ENCODE data around the gene HOMER2.

Gene HOMER2

DNA sequence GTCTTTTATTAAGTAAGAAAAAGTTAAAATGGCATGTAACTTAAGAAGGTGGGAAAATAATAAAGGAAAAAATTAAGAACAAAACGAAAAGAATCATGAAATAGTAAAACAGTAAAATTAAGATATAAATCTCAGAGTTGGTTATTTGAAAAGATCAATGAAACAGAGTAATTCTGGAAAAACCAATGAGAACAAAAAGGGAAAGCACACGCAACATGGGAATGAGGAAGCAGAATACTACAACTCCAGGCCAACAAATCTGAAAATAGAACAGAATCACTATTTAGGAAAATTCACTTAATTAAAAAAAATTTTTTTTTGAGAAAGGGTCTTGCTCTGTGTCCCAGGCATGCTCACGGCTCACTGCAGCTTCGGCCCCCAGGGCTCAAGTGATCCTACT is 112.4 kb downstream of the HOMER2 start:
- TF ChIP-seq, protein P1, sequence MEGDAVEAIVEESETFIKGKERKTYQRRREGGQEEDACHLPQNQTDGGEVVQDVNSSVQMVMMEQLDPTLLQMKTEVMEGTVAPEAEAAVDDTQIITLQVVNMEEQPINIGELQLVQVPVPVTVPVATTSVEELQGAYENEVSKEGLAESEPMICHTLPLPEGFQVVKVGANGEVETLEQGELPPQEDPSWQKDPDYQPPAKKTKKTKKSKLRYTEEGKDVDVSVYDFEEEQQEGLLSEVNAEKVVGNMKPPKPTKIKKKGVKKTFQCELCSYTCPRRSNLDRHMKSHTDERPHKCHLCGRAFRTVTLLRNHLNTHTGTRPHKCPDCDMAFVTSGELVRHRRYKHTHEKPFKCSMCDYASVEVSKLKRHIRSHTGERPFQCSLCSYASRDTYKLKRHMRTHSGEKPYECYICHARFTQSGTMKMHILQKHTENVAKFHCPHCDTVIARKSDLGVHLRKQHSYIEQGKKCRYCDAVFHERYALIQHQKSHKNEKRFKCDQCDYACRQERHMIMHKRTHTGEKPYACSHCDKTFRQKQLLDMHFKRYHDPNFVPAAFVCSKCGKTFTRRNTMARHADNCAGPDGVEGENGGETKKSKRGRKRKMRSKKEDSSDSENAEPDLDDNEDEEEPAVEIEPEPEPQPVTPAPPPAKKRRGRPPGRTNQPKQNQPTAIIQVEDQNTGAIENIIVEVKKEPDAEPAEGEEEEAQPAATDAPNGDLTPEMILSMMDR (IDR thresholded peaks at IDR 0.05; ENCODE audit: low read depth, low read length, poor library complexity, severe bottlenecking) = no peak
- no peak for TF ChIP-seq EZH2phosphoT487 (IDR thresholded peaks at IDR 0.05; ENCODE audit: borderline replicate concordance, low read length)
- Histone ChIP-seq H3K4me3 (ENCODE audit: low read length) (no peak overlapping the region), H3K9me3 (ENCODE audit: control insufficient read depth, insufficient read depth, low read length) (no peaks in the 10 kb centered on the region), H3F3A (ENCODE audit: control insufficient read depth, insufficient read depth) (peaks cover 10% of the 10 kb centered on the region), H4K20me1 (ENCODE audit: control insufficient read depth, insufficient read depth, low read depth, low read length) (no peaks in the 10 kb centered on the region), H3K79me2 (ENCODE audit: control insufficient read depth, low read length) (no peaks in the 10 kb centered on the region), H3K4me1 (ENCODE audit: control insufficient read depth, low read length) (peaks cover 18% of the 10 kb centered on the region), H3K27me3 (ENCODE audit: control insufficient read depth, low read length) (no peaks in the 10 kb centered on the region), H3K36me3 (ENCODE audit: control insufficient read depth, low read length) (peaks cover 26% of the 10 kb centered on the region), H3K4me2 (ENCODE audit: low read length) (no peak overlapping the region), H3K27ac (ENCODE audit: low read depth, low read length) (no peak overlapping the region), H3K9me2 (replicated peaks; ENCODE audit: control insufficient read depth, low read length) (no peaks in the 10 kb centered on the region)

DNA sequence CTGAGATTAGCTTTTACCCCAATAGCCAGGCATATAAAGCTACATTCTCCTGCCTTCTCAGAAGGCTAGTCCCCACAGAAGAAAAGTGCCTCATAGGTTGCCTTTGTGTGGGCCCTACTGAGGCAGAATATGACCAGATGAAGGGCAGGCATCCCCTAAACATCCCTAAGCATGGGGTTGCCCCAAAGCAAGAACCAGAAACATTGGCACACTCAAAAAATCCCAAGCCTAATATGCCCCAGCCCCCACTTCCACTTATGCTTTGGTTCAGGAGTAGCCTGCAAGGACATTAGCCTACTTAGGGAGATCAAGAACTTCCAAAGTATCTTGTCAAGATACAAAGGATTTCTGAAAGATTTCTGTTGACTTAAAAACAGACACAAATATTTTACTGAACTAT is 113.4 kb downstream of the HOMER2 start:
- no peak for TF ChIP-seq EZH2phosphoT487 (IDR thresholded peaks at IDR 0.05; ENCODE audit: borderline replicate concordance, low read length)
- TF ChIP-seq, protein P1 (IDR thresholded peaks at IDR 0.05; ENCODE audit: low read depth, low read length, poor library complexity, severe bottlenecking) = no peak
- H3K79me2 ChIP-seq (ENCODE audit: control insufficient read depth, low read length) = no peaks in the 10 kb centered on the region

DNA sequence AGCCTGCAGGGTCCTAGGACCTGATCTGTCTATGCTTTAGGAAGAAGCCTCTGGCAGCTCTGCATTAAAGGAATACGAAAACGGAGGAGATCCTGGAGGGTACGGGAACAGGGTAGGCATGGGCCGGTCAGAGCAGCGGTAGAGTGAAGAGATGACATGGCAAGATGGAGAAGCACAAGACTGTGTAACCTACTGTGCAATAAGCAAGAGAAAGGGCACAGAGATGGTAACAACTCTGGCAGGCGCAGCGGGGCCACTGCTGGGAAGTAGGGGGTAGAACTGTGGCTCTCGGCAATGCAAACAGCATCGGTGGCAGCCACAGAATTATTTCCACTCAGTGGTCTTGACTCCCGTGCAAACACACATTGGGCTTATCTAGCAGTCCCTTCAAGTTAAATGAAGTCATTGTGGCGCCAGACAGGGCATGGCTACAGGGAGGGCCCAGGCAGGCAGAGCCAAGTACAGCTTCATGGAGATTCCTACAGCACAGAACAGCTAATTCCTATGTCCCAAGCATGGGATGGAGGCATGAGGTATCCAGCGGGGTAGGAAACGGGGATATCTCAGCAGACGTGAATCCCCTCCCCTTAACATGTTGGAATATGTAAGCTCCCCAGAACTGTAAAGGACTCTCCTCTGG is 114.3 kb downstream of the HOMER2 start:
- TF ChIP-seq, protein P1 (IDR thresholded peaks at IDR 0.05; ENCODE audit: low read depth, low read length, poor library complexity, severe bottlenecking) = no peak
- TF ChIP-seq EZH2phosphoT487 (IDR thresholded peaks at IDR 0.05; ENCODE audit: borderline replicate concordance, low read length) = no peak
- Histone ChIP-seq H3K9me3 (ENCODE audit: control insufficient read depth, insufficient read depth, low read length) (no peaks in the 10 kb centered on the region), H3K27ac (ENCODE audit: low read depth, low read length) (no peak overlapping the region), H3K4me3 (ENCODE audit: low read length) (no peak overlapping the region), H3K27me3 (ENCODE audit: control insufficient read depth, low read length) (no peaks in the 10 kb centered on the region), H4K20me1 (ENCODE audit: control insufficient read depth, insufficient read depth, low read depth, low read length) (no peaks in the 10 kb centered on the region), H3K36me3 (ENCODE audit: control insufficient read depth, low read length) (peaks cover 41% of the 10 kb centered on the region), H3K4me2 (ENCODE audit: low read length) (no peak overlapping the region), H3K79me2 (ENCODE audit: control insufficient read depth, low read length) (no peaks in the 10 kb centered on the region), H3K4me1 (ENCODE audit: control insufficient read depth, low read length) (no peaks in the 10 kb centered on the region), H3F3A (ENCODE audit: control insufficient read depth, insufficient read depth) (peaks cover 10% of the 10 kb centered on the region), H3K9me2 (replicated peaks; ENCODE audit: control insufficient read depth, low read length) (no peaks in the 10 kb centered on the region)

More for the DNA sequence above, 113.4 kb downstream of the HOMER2 start:
- Histone ChIP-seq H3F3A (ENCODE audit: control insufficient read depth, insufficient read depth) (peaks cover 10% of the 10 kb centered on the region), H3K9me3 (ENCODE audit: control insufficient read depth, insufficient read depth, low read length) (no peaks in the 10 kb centered on the region), H3K4me3 (ENCODE audit: low read length) (no peak overlapping the region), H3K9me2 (replicated peaks; ENCODE audit: control insufficient read depth, low read length) (no peaks in the 10 kb centered on the region), H3K27ac (ENCODE audit: low read depth, low read length) (no peak overlapping the region), H3K27me3 (ENCODE audit: control insufficient read depth, low read length) (no peaks in the 10 kb centered on the region), H3K4me1 (ENCODE audit: control insufficient read depth, low read length) (peaks cover 8% of the 10 kb centered on the region), H4K20me1 (ENCODE audit: control insufficient read depth, insufficient read depth, low read depth, low read length) (no peaks in the 10 kb centered on the region), H3K4me2 (ENCODE audit: low read length) (no peak overlapping the region), H3K36me3 (ENCODE audit: control insufficient read depth, low read length) (peaks cover 35% of the 10 kb centered on the region)
